Activated CD8-positive, alpha-beta T cell treated with anti-CD3 and anti-CD28 coated beads for 36 hours (primary cell): ENCODE measurements around the gene PLCB4. TPM values are rescaled to one million over a fixed set of nuclear protein-coding genes. Genes with fewer than 3 reads are reported as not detected.

Experiments used
- ATAC-seq: fragments of 200-7000 bp; cut with Tn5 transposase; one replicate; pipeline ENCODE4 v1.10.0; 2021; ENCODE audit warnings: mild to moderate bottlenecking, moderate library complexity
- CTCF ChIA-PET: fragments of 350-600 bp; sonication (Branson Sonifier 250); formaldehyde crosslinking; loops from one replicate; lab custom pipeline; 2021; ENCODE audit warnings: antibody characterized with exemption; lab: Charles Lee
- POLR2A ChIA-PET: fragments of 350-600 bp; sonication (Branson Sonifier 250); formaldehyde crosslinking; loops from one replicate; lab custom pipeline; 2021; ENCODE audit warnings: antibody characterized with exemption; lab: Charles Lee
- DNase-seq: peaks from one replicate; pipeline ENCODE4 v3.0.0-alpha.2; 2020
- H3K27ac Mint-ChIP-seq: one replicate; pipeline ENCODE4 v1.8.0; 2021; ENCODE audit warnings: mild to moderate bottlenecking, mixed read lengths
- H3K27me3 Mint-ChIP-seq: one replicate; pipeline ENCODE4 v1.8.0; 2021; ENCODE audit warnings: mixed read lengths
- H3K36me3 Mint-ChIP-seq: one replicate; pipeline ENCODE4 v1.8.0; 2021; ENCODE audit warnings: low read depth, mixed read lengths
- H3K4me1 Mint-ChIP-seq: one replicate; pipeline ENCODE4 v1.8.0; 2021; ENCODE audit warnings: low read depth, mixed read lengths
- H3K4me3 Mint-ChIP-seq: one replicate; pipeline ENCODE4 v1.8.0; 2021; ENCODE audit warnings: mild to moderate bottlenecking, moderate library complexity, mixed read lengths
- H3K9me3 Mint-ChIP-seq: one replicate; pipeline ENCODE4 v1.8.0; 2021; ENCODE audit warnings: mixed read lengths
- CTCF ChIP-seq: fragments of 200-600 bp; IDR thresholded peaks from one replicate; pipeline ENCODE4 v1.8.0; 2022; ENCODE audit warnings: antibody characterized with exemption, mild to moderate bottlenecking
- intact Hi-C: fragments of 100-400 bp; cut with micrococcal nuclease; formaldehyde crosslinking; loops from one replicate; pipeline ENCODE4 v1.10.0; 2022
- total RNA-seq, 2 experiments: library from RNA; stranded (reverse); gene quantifications; one replicate each; pipeline ENCODE4 v1.2.3, GENCODE V29; 2021

Gene PLCB4
- total RNA-seq, 2 experiments from 2014 or later = not detected

DNA sequence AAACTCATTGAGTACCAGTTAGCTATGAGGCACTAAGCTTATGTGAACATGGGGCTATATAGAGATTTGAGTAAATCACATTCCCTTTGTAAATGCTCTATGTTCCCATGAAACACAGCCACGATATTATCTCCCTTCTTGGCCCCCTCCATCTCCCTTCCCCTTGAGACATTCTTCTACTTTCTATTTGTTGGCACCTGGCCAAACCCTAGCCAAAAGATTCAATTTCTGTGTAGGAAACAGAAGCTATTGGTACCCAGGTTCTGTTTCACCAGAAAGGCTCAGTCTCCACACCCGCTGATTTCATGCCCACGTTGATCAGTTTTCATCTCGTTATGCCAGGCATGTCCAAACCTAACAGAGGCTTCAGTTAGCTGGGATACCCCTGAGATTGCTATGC is 300.0 kb downstream of the PLCB4 start:
- no peak for TF ChIP-seq CTCF
- POLR2A ChIA-PET = interaction anchor here (1.0 kb wide), 1 partner anchor 43 kb away, joined by 3 read pairs; no protein-coding TSS in a partner anchor
- Mint-ChIP-seq H3K9me3 (no peaks in the 10 kb centered on the region), H3K4me3 (no peak overlapping the region), H3K4me1 (no peaks in the 10 kb centered on the region), H3K27me3 (no peaks in the 10 kb centered on the region), H3K27ac (no peak overlapping the region), H3K36me3 (no peaks in the 10 kb centered on the region)
- intact Hi-C loops = no loop called here
- DNase-seq (no peak), ATAC-seq (no peak)
- CTCF ChIA-PET = no interaction called here

DNA sequence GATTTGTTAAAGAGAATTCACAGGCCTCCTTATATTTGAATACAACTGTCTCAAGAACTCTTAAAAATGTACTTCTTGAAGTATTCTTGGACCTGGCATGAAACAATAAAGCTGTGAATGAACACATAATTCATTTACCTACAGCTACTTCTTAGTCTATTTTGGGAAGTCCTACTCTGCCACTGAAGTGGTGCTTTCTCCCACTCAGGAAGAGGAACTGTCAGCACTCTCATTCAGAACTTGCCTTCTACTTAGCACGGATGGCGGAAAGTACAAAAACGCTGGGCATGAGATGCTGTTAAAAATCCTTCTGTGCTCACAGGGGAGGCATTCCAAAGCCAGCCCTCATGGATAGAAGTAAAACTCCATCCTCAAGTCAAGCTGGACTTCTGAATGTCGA is 300.7 kb downstream of the PLCB4 start:
- no peaks in the 10 kb centered on the region for H3K27me3 Mint-ChIP-seq
- intact Hi-C loops = no loop called here
- no peak overlapping the region for H3K4me3 Mint-ChIP-seq
- no peaks in the 10 kb centered on the region for H3K9me3 Mint-ChIP-seq
- POLR2A ChIA-PET = interaction anchor here (1.0 kb wide), 1 partner anchor 42 kb away, joined by 3 read pairs; no protein-coding TSS in a partner anchor
- H3K4me1 Mint-ChIP-seq = no peaks in the 10 kb centered on the region
- DNase-seq (no peak), ATAC-seq (no peak)
- no peak overlapping the region for H3K27ac Mint-ChIP-seq
- H3K36me3 Mint-ChIP-seq = no peaks in the 10 kb centered on the region
- CTCF ChIA-PET = no interaction called here
- no peak for TF ChIP-seq CTCF

GRCh38 chr20:9374072-9374471 is 305.2 kb downstream of the PLCB4 start:
- no peaks in the 10 kb centered on the region for H3K4me1 Mint-ChIP-seq
- CTCF ChIA-PET = no interaction called here

GRCh38 chr20:9374480-9374879 is 305.6 kb downstream of the PLCB4 start:
- no peak overlapping the region for H3K27ac Mint-ChIP-seq

More at GRCh38 chr20:9374072-9374471, 305.2 kb downstream of the PLCB4 start:
- POLR2A ChIA-PET = no interaction called here
- DNase-seq = no peak
- no peak overlapping the region for H3K27ac Mint-ChIP-seq
- H3K27me3 Mint-ChIP-seq = no peaks in the 10 kb centered on the region
- H3K36me3 Mint-ChIP-seq = no peaks in the 10 kb centered on the region
- no peak for TF ChIP-seq CTCF
- ATAC-seq = no peak
- H3K9me3 Mint-ChIP-seq = no peaks in the 10 kb centered on the region
- no peak overlapping the region for H3K4me3 Mint-ChIP-seq
- intact Hi-C loops = no loop called here

DNA sequence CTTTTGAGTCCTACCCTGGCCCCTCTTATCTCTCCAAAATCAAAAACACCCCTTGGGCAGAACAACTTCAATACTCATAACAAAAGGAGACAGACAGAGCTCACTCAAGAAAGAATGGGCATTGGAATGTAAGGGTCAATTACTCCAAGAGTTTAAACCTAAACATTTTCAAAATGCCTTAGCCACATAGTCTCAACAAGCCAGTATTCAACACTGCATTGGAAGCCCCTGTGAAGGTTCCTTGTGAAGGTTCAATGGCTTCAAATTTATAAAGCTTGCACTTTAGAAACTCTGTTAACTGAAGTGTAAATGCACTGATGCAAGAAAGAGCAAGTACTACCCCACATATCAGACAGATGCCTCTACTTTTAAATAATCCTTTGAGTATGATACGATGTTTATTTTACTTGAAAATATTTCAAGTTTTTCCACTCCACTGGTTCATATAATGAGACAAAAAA is 306.4 kb downstream of the PLCB4 start:
- no peak for TF ChIP-seq CTCF
- POLR2A ChIA-PET = no interaction called here
- no peaks in the 10 kb centered on the region for H3K36me3 Mint-ChIP-seq
- no peak overlapping the region for H3K4me3 Mint-ChIP-seq
- no peak for DNase-seq
- no peaks in the 10 kb centered on the region for H3K27me3 Mint-ChIP-seq
- intact Hi-C loops = no loop called here
- no peak overlapping the region for H3K27ac Mint-ChIP-seq
- ATAC-seq = no peak
- no peaks in the 10 kb centered on the region for H3K4me1 Mint-ChIP-seq
- no peaks in the 10 kb centered on the region for H3K9me3 Mint-ChIP-seq
- CTCF ChIA-PET = no interaction called here

More at GRCh38 chr20:9374480-9374879, 305.6 kb downstream of the PLCB4 start:
- Mint-ChIP-seq H3K9me3 (no peaks in the 10 kb centered on the region), H3K27me3 (no peaks in the 10 kb centered on the region), H3K4me1 (no peaks in the 10 kb centered on the region), H3K36me3 (no peaks in the 10 kb centered on the region), H3K4me3 (no peak overlapping the region)
- no peak for TF ChIP-seq CTCF
- ChIA-PET CTCF (no interaction called here), POLR2A (no interaction called here)
- intact Hi-C loops = no loop called here
- ATAC-seq = no peak
- no peak for DNase-seq
